Cardiac fibroblast (primary cell): Measurements from ENCODE around the gene CDH22.

Experiments used
- DNase-seq, 2 donors: peaks; one replicate each; pipeline versions ENCODE4 v3.0.0 to v3.0.0-alpha.2; 2010; ENCODE audit warnings: low read depth in 2 of 2
- H3K4me3 ChIP-seq, 2 donors: replicated peaks in 1 of 2; 1 replicate in 1 of 2; 2 replicates in 1 of 2; pipeline ENCODE4 v1.5.1; 2011; ENCODE audit warnings: low read depth in 2 of 2, low read length in 2 of 2, mild to moderate bottlenecking in 2 of 2, moderate library complexity in 1 of 2
- TF ChIP-seq, protein P1 (sequence below): IDR thresholded peaks from one replicate; pipeline ENCODE4 v1.5.1; 2011; ENCODE audit warnings: low read depth, mild to moderate bottlenecking, low read length, inconsistent platforms

Gene CDH22

DNA sequence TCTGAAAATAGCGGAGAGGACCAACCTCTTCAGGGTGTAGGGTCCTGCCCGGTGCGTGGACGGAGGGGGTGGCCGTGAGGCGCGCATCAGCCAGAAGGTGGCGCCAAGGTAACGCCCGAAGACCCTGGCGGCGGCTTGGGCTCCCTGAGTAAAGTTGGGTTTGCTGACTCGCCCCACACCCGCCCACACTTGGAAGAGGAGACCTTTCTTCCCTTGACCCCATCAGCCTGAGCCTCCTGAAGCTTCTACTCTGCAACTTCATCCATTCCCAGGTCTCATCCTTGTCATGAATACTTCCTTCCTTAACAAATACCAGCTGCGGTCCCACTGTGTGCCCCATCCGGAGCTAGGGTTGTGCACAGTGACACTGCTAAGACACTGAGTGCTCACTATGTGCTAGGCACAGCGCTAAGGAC, 175.6 kb downstream of the CDH22 start:
- H3K4me3 ChIP-seq: no peak overlapping the region
- peak; percentile 62 to 71 for DNase-seq
- TF ChIP-seq, protein P1, sequence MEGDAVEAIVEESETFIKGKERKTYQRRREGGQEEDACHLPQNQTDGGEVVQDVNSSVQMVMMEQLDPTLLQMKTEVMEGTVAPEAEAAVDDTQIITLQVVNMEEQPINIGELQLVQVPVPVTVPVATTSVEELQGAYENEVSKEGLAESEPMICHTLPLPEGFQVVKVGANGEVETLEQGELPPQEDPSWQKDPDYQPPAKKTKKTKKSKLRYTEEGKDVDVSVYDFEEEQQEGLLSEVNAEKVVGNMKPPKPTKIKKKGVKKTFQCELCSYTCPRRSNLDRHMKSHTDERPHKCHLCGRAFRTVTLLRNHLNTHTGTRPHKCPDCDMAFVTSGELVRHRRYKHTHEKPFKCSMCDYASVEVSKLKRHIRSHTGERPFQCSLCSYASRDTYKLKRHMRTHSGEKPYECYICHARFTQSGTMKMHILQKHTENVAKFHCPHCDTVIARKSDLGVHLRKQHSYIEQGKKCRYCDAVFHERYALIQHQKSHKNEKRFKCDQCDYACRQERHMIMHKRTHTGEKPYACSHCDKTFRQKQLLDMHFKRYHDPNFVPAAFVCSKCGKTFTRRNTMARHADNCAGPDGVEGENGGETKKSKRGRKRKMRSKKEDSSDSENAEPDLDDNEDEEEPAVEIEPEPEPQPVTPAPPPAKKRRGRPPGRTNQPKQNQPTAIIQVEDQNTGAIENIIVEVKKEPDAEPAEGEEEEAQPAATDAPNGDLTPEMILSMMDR: peak; percentile 88

DNA sequence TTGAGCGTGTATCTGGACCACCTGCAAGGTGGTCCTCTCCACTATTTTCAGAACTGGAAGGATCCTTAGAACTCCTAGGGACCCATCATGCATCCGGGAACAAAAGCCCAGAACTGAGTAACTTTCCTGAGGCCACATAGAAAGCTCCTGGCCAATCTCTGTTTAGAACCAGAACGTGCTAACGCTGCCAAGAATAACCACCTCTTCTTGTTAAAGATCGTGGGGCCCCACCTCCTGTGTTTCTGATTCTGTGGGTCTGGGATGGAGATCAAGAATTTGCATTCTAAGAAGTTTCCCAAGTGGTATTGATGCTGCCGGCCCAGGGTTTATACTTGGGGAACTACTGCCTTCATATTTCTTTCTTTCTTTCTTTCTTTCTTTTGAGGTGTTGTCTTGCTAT, 176.9 kb downstream of the CDH22 start:
- DNase-seq: peak; percentile 26 to 27
- TF ChIP-seq, protein P1: no peak

DNA sequence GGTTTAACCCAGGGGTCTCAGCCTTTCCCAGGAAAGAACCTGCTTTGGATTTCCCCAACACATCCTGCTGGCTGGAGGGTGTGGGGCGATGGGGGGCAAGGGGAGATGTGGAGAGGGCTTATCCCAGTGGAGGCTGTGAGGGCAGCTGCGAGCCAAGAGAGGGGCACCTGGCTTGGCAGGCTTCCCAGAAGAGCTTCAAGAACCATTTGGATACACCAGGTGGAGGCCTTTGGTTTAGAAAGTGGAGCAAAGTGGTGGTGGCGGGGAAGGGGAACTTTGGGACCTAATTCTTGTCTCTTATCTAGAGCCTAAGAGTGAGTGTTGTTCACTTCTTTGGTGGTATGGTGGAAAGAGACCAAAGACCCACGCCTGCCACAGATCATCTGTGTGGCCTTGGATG, 177.8 kb downstream of the CDH22 start:
- TF ChIP-seq, protein P1: no peak
- no peak overlapping the region for H3K4me3 ChIP-seq
- no peak for DNase-seq

More for the DNA sequence above, 176.9 kb downstream of the CDH22 start:
- H3K4me3 ChIP-seq: no peak overlapping the region

DNA sequence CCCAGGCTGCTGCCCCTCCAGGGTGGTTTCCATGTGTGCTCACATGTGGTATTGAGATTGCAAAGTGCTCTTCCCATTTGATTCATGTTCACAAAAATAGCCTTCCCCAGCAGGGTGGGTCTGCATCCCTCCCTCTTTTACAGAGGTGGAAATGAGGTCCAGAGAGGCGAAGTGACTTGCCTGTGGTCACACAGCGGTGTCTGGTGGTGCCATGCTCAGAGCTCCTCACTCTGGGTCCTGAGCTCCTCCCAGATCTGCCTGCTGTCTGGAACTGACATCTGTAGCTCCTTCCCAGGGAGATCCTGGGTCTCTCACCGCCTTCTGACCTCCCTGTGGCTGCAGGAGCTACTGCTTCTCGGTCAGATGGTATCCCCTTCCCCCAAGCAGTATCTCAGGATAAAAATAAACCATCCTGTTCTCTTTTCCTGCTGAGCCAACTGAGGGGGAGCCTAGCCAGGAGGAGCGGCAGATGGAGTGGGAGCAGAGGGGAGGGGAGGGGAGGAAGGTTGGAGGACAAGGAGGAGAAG, 178.3 kb downstream of the CDH22 start:
- TF ChIP-seq, protein P1: no peak
- DNase-seq: no peak
- H3K4me3 ChIP-seq: no peak overlapping the region

DNA sequence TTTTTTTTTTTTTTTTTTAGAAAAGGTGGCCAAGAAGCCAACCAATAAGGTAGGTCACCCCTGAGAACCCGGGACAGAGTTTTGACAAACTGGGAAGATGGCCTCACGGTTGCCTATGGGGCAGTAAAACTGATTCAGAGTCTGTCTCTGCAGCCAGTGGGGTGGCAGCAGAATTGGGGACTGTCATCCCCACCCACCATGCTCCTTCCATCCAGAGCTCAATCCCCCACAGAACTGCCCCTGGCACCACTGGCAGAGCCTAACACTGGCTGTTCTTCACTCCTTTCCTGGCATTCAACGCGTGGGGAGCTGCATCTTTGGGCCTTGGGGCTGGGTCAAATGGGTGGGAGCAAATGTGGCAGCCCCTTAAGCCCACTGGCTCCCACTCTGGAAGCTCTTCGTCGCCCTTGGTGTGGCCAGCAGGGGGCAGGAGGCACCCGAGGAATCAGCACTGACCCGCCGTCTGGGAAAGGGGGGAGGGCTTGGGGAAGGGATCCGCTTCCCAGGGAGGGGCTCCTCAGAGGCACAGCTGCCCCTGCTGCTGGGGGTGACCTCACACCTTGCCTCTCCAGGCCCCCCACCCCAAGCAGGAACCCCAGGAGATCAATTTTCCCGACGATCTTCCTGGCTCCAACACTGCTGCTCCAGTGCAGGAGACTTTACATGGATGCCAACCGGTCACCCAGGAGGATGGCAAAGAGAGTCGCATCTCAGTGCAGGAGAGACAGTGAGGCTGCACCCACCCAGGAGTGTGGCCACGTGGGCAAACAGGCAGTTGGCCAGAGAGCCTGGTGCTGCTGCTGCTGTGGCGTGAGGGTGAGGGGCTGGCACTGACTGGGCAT, 179.8 kb downstream of the CDH22 start:
- peak; percentile 16 to 23 for DNase-seq
- no peak overlapping the region for H3K4me3 ChIP-seq
- TF ChIP-seq, protein P1: peak; percentile 65

DNA sequence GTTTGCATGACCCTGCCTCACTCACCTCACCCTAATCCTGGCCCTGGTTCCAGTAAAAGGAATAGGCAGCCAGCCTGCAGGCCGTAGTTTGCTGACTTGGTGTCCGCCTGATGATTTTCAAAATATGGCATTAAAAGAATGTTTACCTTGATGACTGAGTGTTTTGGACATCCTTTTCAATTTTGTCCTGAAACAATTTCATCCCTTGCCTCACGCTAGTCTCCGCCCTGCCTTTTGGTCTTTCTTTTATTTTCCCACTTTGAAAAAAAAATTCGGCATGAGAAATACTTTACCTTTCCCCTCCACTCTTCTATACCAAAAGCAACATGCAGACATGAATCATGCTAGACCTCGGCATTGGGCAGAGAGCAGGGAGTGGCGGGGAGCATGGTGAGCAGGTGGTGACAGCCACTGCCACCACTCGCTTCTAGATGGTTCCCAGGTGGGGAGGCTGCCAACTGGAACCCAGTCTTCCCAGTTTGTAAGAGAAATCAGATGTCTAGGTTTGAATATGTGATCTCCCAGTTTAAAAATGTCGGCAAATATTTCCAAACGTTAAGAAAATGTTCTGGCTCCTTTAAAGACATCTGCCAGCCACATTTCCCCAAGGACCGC, 180.8 kb downstream of the CDH22 start:
- DNase-seq: no peak
- no peak overlapping the region for H3K4me3 ChIP-seq
- TF ChIP-seq, protein P1: no peak
